ENCODE measurements around the gene TBC1D23. TPM values are rescaled to one million over a fixed set of nuclear protein-coding genes. Genes with fewer than 3 reads are reported as not detected.

TBC1D23 gene
- total and polyA plus RNA-seq, 4 donors: 8.7 to 30.3 (median 17.8) TPM

GRCh38 chr3:100324044-100324443 is 63.3 kb downstream of the TBC1D23 start:
- peaks cover 1 to 10% (median 5%) of the 10 kb centered on the region in 4 donors for H3K36me3 ChIP-seq (ENCODE audit: control insufficient read depth in 4 of 4, insufficient read depth in 3 of 4, low read depth in 1 of 4, low read length in 3 of 4)

More at GRCh38 chr3:100324044-100324443, 63.3 kb downstream of the TBC1D23 start:
- no peaks in the 10 kb centered on the region for H3K9me3 ChIP-seq (ENCODE audit: control insufficient read depth in 4 of 4, low read length in 3 of 4)
- DNase-seq (ENCODE audit: low spot score): no peak
- H3K4me1 ChIP-seq (ENCODE audit: control insufficient read depth in 4 of 4, insufficient read depth in 4 of 4, low read length in 3 of 4): peaks cover 0 to 28% (median 14%) of the 10 kb centered on the region in 4 donors
- TF ChIP-seq ZBTB33 (IDR thresholded peaks at IDR 0.05) (no peak), SP1 (IDR thresholded peaks at IDR 0.05) (no peak), HNF4G (IDR thresholded peaks at IDR 0.05) (no peak), TAF1 (conservative IDR thresholded peaks at IDR 0.05) (no peak), FOXA1 (IDR thresholded peaks at IDR 0.05) (no peak), JUND (IDR thresholded peaks at IDR 0.05) (peak in 1 of 2 donors; percentile 7), NR2F2 (IDR thresholded peaks at IDR 0.05) (no peak), HNF4A (conservative IDR thresholded peaks at IDR 0.05) (peak; percentile 22 to 38), RAD21 (IDR thresholded peaks at IDR 0.05) (peak in 1 of 2 donors; percentile 8), FOXA2 (IDR thresholded peaks at IDR 0.05) (no peak), RXRA (IDR thresholded peaks at IDR 0.05) (peak in 1 of 2 donors; percentile 39), MAX (IDR thresholded peaks at IDR 0.05) (no peak), GABPA (IDR thresholded peaks at IDR 0.05 in 1 of 2, conservative IDR thresholded peaks at IDR 0.05 in 1 of 2) (no peak), EGR1 (IDR thresholded peaks at IDR 0.05; ENCODE audit: low read depth in 2 of 2) (no peak), YY1 (IDR thresholded peaks at IDR 0.05) (no peak)
- TF ChIP-seq, protein P1, sequence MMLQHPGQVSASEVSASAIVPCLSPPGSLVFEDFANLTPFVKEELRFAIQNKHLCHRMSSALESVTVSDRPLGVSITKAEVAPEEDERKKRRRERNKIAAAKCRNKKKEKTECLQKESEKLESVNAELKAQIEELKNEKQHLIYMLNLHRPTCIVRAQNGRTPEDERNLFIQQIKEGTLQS (IDR thresholded peaks at IDR 0.05): no peak
- TF ChIP-seq, protein P2, sequence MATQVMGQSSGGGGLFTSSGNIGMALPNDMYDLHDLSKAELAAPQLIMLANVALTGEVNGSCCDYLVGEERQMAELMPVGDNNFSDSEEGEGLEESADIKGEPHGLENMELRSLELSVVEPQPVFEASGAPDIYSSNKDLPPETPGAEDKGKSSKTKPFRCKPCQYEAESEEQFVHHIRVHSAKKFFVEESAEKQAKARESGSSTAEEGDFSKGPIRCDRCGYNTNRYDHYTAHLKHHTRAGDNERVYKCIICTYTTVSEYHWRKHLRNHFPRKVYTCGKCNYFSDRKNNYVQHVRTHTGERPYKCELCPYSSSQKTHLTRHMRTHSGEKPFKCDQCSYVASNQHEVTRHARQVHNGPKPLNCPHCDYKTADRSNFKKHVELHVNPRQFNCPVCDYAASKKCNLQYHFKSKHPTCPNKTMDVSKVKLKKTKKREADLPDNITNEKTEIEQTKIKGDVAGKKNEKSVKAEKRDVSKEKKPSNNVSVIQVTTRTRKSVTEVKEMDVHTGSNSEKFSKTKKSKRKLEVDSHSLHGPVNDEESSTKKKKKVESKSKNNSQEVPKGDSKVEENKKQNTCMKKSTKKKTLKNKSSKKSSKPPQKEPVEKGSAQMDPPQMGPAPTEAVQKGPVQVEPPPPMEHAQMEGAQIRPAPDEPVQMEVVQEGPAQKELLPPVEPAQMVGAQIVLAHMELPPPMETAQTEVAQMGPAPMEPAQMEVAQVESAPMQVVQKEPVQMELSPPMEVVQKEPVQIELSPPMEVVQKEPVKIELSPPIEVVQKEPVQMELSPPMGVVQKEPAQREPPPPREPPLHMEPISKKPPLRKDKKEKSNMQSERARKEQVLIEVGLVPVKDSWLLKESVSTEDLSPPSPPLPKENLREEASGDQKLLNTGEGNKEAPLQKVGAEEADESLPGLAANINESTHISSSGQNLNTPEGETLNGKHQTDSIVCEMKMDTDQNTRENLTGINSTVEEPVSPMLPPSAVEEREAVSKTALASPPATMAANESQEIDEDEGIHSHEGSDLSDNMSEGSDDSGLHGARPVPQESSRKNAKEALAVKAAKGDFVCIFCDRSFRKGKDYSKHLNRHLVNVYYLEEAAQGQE (IDR thresholded peaks at IDR 0.05): no peak
- TF ChIP-seq, protein P3, sequence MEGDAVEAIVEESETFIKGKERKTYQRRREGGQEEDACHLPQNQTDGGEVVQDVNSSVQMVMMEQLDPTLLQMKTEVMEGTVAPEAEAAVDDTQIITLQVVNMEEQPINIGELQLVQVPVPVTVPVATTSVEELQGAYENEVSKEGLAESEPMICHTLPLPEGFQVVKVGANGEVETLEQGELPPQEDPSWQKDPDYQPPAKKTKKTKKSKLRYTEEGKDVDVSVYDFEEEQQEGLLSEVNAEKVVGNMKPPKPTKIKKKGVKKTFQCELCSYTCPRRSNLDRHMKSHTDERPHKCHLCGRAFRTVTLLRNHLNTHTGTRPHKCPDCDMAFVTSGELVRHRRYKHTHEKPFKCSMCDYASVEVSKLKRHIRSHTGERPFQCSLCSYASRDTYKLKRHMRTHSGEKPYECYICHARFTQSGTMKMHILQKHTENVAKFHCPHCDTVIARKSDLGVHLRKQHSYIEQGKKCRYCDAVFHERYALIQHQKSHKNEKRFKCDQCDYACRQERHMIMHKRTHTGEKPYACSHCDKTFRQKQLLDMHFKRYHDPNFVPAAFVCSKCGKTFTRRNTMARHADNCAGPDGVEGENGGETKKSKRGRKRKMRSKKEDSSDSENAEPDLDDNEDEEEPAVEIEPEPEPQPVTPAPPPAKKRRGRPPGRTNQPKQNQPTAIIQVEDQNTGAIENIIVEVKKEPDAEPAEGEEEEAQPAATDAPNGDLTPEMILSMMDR (IDR thresholded peaks at IDR 0.05; ENCODE audit: low read depth, low read length, missing input control): no peak
- no peak overlapping the region for H3K9ac ChIP-seq (ENCODE audit: low read depth in 1 of 2, low read length in 2 of 2)
- no peak overlapping the region for H3K4me3 ChIP-seq (ENCODE audit: low read depth in 1 of 3, low read length in 3 of 3)
- no peaks in the 10 kb centered on the region for H3K27me3 ChIP-seq (ENCODE audit: control insufficient read depth in 4 of 4, insufficient read depth in 4 of 4, low read length in 3 of 4)
- peak overlapping the region; percentile 31 to 58 for H3K27ac ChIP-seq (ENCODE audit: low read depth in 1 of 2, low read length in 2 of 2)

All from liver (tissue), 9 donors.